ENCODE measurements around the gene FECH. TPM values are rescaled to one million over a fixed set of nuclear protein-coding genes. Genes with fewer than 3 reads are reported as not detected.

FECH gene
- total and polyA plus RNA-seq, 9 of the 15 experiments (the other 6 are each of a cell fraction or from before 2014, with no cell fraction given): 19.8 to 170 (median 56.8) TPM

- H4K20me1 ChIP-seq (replicated peaks; ENCODE audit: control insufficient read depth, insufficient read depth, low read length): no peaks in the 10 kb centered on the region
- H3K36me3 ChIP-seq (ENCODE audit: control insufficient read depth, insufficient read depth, low read length): no peaks in the 10 kb centered on the region
- H2AFZ ChIP-seq (ENCODE audit: low read depth, low read length): no peak overlapping the region
- H3K4me3 ChIP-seq: no peak overlapping the region
- H3K9me1 ChIP-seq (ENCODE audit: control insufficient read depth, insufficient read depth, low read length): no peaks in the 10 kb centered on the region
- in situ Hi-C loops (cut with MboI) (no loop called here), intact Hi-C loops (cut with micrococcal nuclease) (no loop called here)
- H3K27me3 ChIP-seq (ENCODE audit: control insufficient read depth in 2 of 2, insufficient read depth in 2 of 2, low read length in 2 of 2): no peaks in the 10 kb centered on the region
- H3K4me2 ChIP-seq (ENCODE audit: insufficient read depth, low read length): no peak overlapping the region
- CTCF ChIA-PET (ENCODE audit: low intra/inter-chr PET ratio): no interaction called here
- ATAC-seq (no peak), DNase-seq (ENCODE audit: extremely low read depth in 1 of 4, low spot score in 3 of 4) (no peak), FAIRE-seq (no peak)
- no peaks in the 10 kb centered on the region for H3K79me2 ChIP-seq (ENCODE audit: control insufficient read depth, insufficient read depth, low read length)
- WGBS (ENCODE audit: insufficient coverage, low coverage, missing lambda C conversion rate): 3% methylated on average over 6 of the region's 7 CpGs
- H3K9ac ChIP-seq (ENCODE audit: insufficient read depth in 1 of 2, low read depth in 2 of 2, low read length in 2 of 2): no peak overlapping the region
- H3K9me3 ChIP-seq (replicated peaks; ENCODE audit: control insufficient read depth, insufficient read depth, low read depth, low read length): no peaks in the 10 kb centered on the region
- POLR2A ChIA-PET: interaction anchor here (0.6 kb wide), 1 partner anchor 970 kb away, joined by 3 read pairs; no protein-coding TSS in a partner anchor
- no peak for TF ChIP-seq XRCC5 (IDR thresholded peaks at IDR 0.05; ENCODE audit: low read depth, low read length)
- no peak for TF ChIP-seq GATAD2A (IDR thresholded peaks at IDR 0.05)
- no peak for TF ChIP-seq HLTF (IDR thresholded peaks at IDR 0.05)
- no peak for TF ChIP-seq POLR2AphosphoS5 (IDR thresholded peaks at IDR 0.05; ENCODE audit: control insufficient read depth, insufficient read depth, low read depth, low read length)
- BruUV-seq (replicated peaks): no TSS peak
- peaks cover 3 to 4% of the 10 kb centered on the region in 2 experiments; a peak in 3 of 5 replicates for H3K4me1 ChIP-seq (replicated peaks in 1 of 2; ENCODE audit: control insufficient read depth in 2 of 2, insufficient read depth in 2 of 2, low read length in 2 of 2)
- no peak overlapping the region for H3K27ac ChIP-seq (ENCODE audit: extremely low read depth, low read depth, low read length)
Measured at GRCh38 chr18:57519668-57520424, 66.7 kb downstream of the FECH start.

- CTCF ChIA-PET (ENCODE audit: low intra/inter-chr PET ratio): no interaction called here
Measured at GRCh38 chr18:57518533-57518932, 68.0 kb downstream of the FECH start.

More at GRCh38 chr18:57518533-57518932, 68.0 kb downstream of the FECH start:
- POLR2A ChIA-PET: interaction anchor here (0.7 kb wide), 1 partner anchor 8 kb away, joined by 3 read pairs; no protein-coding TSS in a partner anchor
- intact Hi-C loops (cut with micrococcal nuclease): no loop called here
- WGBS (ENCODE audit: insufficient coverage, low coverage, missing lambda C conversion rate): 2% methylated on average over 9 of the region's 10 CpGs
- H3K79me2 ChIP-seq (ENCODE audit: control insufficient read depth, insufficient read depth, low read length): no peaks in the 10 kb centered on the region
- no peaks in the 10 kb centered on the region for H4K20me1 ChIP-seq (replicated peaks; ENCODE audit: control insufficient read depth, insufficient read depth, low read length)
- H3K4me3 ChIP-seq: no peak overlapping the region
- H3K9me3 ChIP-seq (replicated peaks; ENCODE audit: control insufficient read depth, insufficient read depth, low read depth, low read length): no peaks in the 10 kb centered on the region
- H3K27ac ChIP-seq (ENCODE audit: extremely low read depth, low read depth, low read length): no peak overlapping the region
- no peaks in the 10 kb centered on the region for H3K27me3 ChIP-seq (ENCODE audit: control insufficient read depth in 2 of 2, insufficient read depth in 2 of 2, low read length in 2 of 2)
- H3K4me2 ChIP-seq (ENCODE audit: insufficient read depth, low read length): no peak overlapping the region
- BruUV-seq (replicated peaks): no TSS peak
- in situ Hi-C loops (cut with MboI): no loop called here
- no peak for TF ChIP-seq CHAMP1 (IDR thresholded peaks at IDR 0.05)
- no peak for TF ChIP-seq FOXP1 (CRISPR knock-in tag; IDR thresholded peaks at IDR 0.05)
- no peak for TF ChIP-seq COPS2 (conservative IDR thresholded peaks at IDR 0.05)
- TF ChIP-seq LARP7 (IDR thresholded peaks at IDR 0.05): no peak
- no peak for TF ChIP-seq PHB2 (IDR thresholded peaks at IDR 0.05; ENCODE audit: low read depth)
- no peak for TF ChIP-seq MCM2 (IDR thresholded peaks at IDR 0.05; ENCODE audit: low read depth)
- ATAC-seq: no peak
- peaks cover 2 to 3% of the 10 kb centered on the region in 2 experiments; a peak in 3 of 5 replicates for H3K4me1 ChIP-seq (replicated peaks in 1 of 2; ENCODE audit: control insufficient read depth in 2 of 2, insufficient read depth in 2 of 2, low read length in 2 of 2)
- no peaks in the 10 kb centered on the region for H3K9me1 ChIP-seq (ENCODE audit: control insufficient read depth, insufficient read depth, low read length)
- no peak for FAIRE-seq
- H2AFZ ChIP-seq (ENCODE audit: low read depth, low read length): no peak overlapping the region
- DNase-seq (ENCODE audit: extremely low read depth in 1 of 4, low spot score in 3 of 4): no peak
- H3K36me3 ChIP-seq (ENCODE audit: control insufficient read depth, insufficient read depth, low read length): no peaks in the 10 kb centered on the region
- H3K9ac ChIP-seq (ENCODE audit: insufficient read depth in 1 of 2, low read depth in 2 of 2, low read length in 2 of 2): no peak overlapping the region
